Measurements from ENCODE around the gene TST. TPM values are rescaled to one million over a fixed set of nuclear protein-coding genes. Genes with fewer than 3 reads are reported as not detected.
"Not testable (repeated sequence)": the region's sequence is repeated elsewhere in the genome, so short reads cannot be mapped to it uniquely, and the experiment has no call there.

The TST gene
- total and polyA plus RNA-seq, 2 donors (not counting 1 experiment from before 2014, with no cell fraction given): 1.4 to 5.9 TPM

DNA sequence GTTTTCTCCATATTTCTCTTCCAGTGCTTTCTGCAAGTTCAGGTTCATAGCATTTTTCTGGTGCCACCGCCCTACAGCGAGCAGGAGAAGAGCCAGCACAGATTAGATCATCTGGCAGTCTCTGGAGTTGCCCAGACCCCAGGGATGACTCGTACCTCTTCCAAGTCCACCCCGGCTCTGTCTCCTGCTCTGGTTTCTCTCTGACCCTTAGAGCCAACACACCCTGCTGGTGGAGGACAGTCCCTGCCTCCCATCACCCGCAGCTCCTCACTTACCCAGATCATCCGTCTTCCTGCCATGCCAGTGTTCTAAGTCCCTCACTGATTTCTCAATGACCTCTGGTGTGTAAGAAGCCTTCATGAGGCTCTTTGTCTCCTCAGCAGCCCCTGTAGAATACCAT is 28.0 kb downstream of the TST start:
- 75% methylated on average over 6 of the region's 6 CpGs for WGBS (ENCODE audit: insufficient coverage)
- H3K27me3 Mint-ChIP-seq: peaks cover 55% of the 10 kb centered on the region
- TF ChIP-seq, protein P1, sequence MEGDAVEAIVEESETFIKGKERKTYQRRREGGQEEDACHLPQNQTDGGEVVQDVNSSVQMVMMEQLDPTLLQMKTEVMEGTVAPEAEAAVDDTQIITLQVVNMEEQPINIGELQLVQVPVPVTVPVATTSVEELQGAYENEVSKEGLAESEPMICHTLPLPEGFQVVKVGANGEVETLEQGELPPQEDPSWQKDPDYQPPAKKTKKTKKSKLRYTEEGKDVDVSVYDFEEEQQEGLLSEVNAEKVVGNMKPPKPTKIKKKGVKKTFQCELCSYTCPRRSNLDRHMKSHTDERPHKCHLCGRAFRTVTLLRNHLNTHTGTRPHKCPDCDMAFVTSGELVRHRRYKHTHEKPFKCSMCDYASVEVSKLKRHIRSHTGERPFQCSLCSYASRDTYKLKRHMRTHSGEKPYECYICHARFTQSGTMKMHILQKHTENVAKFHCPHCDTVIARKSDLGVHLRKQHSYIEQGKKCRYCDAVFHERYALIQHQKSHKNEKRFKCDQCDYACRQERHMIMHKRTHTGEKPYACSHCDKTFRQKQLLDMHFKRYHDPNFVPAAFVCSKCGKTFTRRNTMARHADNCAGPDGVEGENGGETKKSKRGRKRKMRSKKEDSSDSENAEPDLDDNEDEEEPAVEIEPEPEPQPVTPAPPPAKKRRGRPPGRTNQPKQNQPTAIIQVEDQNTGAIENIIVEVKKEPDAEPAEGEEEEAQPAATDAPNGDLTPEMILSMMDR (IDR thresholded peaks at IDR 0.05): no peak
- TF ChIP-seq EZH2 (IDR thresholded peaks at IDR 0.05; ENCODE audit: borderline replicate concordance, insufficient read depth, low read depth, low read length, poor library complexity, severe bottlenecking): no peak
- DNase-seq (no peak), ATAC-seq (ENCODE audit: low read depth) (no peak)
- peaks cover 3 to 7% (median 4%) of the 10 kb centered on the region in 3 donors for H3K9me3 ChIP-seq (ENCODE audit: control extremely low read depth in 1 of 3, control insufficient read depth in 2 of 3, insufficient read depth in 1 of 3, low read length in 2 of 3)
- H3K27me3 ChIP-seq (replicated peaks in 1 of 4; ENCODE audit: control extremely low read depth in 1 of 4, control insufficient read depth in 3 of 4, insufficient read depth in 4 of 4, low read length in 3 of 4): peaks cover 0 to 32% (median 12%) of the 10 kb centered on the region in 4 experiments
- POLR2A ChIA-PET: no interaction called here
- no peak overlapping the region for H3K4me2 ChIP-seq (replicated peaks; ENCODE audit: low read depth, low read length, poor library complexity, severe bottlenecking)
- H3K9me3 Mint-ChIP-seq (ENCODE audit: insufficient read depth): peaks cover 5% of the 10 kb centered on the region
- intact Hi-C loops (cut with micrococcal nuclease): no loop called here
- H3K4me1 Mint-ChIP-seq: no peaks in the 10 kb centered on the region
- no peak overlapping the region for H3K27ac Mint-ChIP-seq
- H3K4me3 ChIP-seq (ENCODE audit: control extremely low read depth in 1 of 5, extremely low read depth in 1 of 5, insufficient read depth in 1 of 5, low read depth in 2 of 5, low read length in 4 of 5): no peak overlapping the region
- no peaks in the 10 kb centered on the region for H3K36me3 ChIP-seq (replicated peaks in 1 of 2; ENCODE audit: control extremely low read depth in 1 of 2, control insufficient read depth in 1 of 2, extremely low read depth in 1 of 2, insufficient read depth in 2 of 2, low read length in 1 of 2)
- CTCF ChIA-PET: interaction anchor here (1.3 kb wide), 1 partner anchor 234 kb away, joined by 3 read pairs; no protein-coding TSS in a partner anchor
- no peaks in the 10 kb centered on the region for H4K20me1 ChIP-seq (ENCODE audit: control insufficient read depth, insufficient read depth, low read length, poor library complexity, severe bottlenecking)
- no peak overlapping the region for H3K27ac ChIP-seq (ENCODE audit: low read length in 2 of 2)
- no peak overlapping the region for H3K9ac ChIP-seq (ENCODE audit: low read length)
- no peak overlapping the region for H2AFZ ChIP-seq (ENCODE audit: insufficient read depth, low read depth, low read length, poor library complexity, severe bottlenecking)
- no peak overlapping the region for H3K4me3 Mint-ChIP-seq
- H3K79me2 ChIP-seq (ENCODE audit: control insufficient read depth, insufficient read depth, low read length): no peaks in the 10 kb centered on the region
- no peaks in the 10 kb centered on the region for H3K4me1 ChIP-seq (ENCODE audit: control insufficient read depth in 2 of 2, insufficient read depth in 2 of 2, low read length in 2 of 2)

DNA sequence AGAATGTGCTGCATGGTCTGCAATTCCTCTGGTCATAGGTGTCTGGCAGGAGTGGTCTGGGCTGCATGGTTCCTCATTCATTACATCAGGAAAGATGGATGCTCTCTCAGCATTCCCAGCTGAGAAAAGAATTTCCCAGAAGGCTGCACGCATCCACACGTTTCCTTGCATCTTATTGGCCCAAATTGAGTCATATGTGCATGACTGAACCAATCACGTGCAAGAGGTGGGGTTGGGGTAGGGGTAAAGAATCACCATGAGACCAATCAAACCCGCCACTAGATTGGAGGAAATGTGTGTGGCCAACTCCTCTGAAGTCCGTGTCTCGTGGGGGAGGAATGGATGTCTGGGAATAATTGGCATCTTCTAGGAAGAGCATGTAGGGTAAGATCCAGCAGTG is 28.8 kb downstream of the TST start:
- Mint-ChIP-seq H3K4me1 (no peaks in the 10 kb centered on the region), H3K27me3 (peaks cover 61% of the 10 kb centered on the region), H3K4me3 (no peak overlapping the region), H3K9me3 (ENCODE audit: insufficient read depth) (peaks cover 12% of the 10 kb centered on the region), H3K27ac (no peak overlapping the region)
- H3K36me3 ChIP-seq (replicated peaks in 1 of 2; ENCODE audit: control extremely low read depth in 1 of 2, control insufficient read depth in 1 of 2, extremely low read depth in 1 of 2, insufficient read depth in 2 of 2, low read length in 1 of 2): no peaks in the 10 kb centered on the region
- DNase-seq (no peak), ATAC-seq (ENCODE audit: low read depth) (no peak)
- CTCF ChIA-PET: interaction anchor here (1.3 kb wide), 1 partner anchor 233 kb away, joined by 3 read pairs; no protein-coding TSS in a partner anchor
- H3K9me3 ChIP-seq (ENCODE audit: control extremely low read depth in 1 of 3, control insufficient read depth in 2 of 3, insufficient read depth in 1 of 3, low read length in 2 of 3): peaks cover 10 to 12% (median 12%) of the 10 kb centered on the region in 3 donors
- H3K79me2 ChIP-seq (ENCODE audit: control insufficient read depth, insufficient read depth, low read length): no peaks in the 10 kb centered on the region
- POLR2A ChIA-PET: no interaction called here
- H3K4me2 ChIP-seq (replicated peaks; ENCODE audit: low read depth, low read length, poor library complexity, severe bottlenecking): no peak overlapping the region
- H3K27me3 ChIP-seq (replicated peaks in 1 of 4; ENCODE audit: control extremely low read depth in 1 of 4, control insufficient read depth in 3 of 4, insufficient read depth in 4 of 4, low read length in 3 of 4): peaks cover 0 to 36% (median 12%) of the 10 kb centered on the region in 4 experiments
- no peak overlapping the region for H3K27ac ChIP-seq (ENCODE audit: low read length in 2 of 2)
- no peak for TF ChIP-seq EZH2 (IDR thresholded peaks at IDR 0.05; ENCODE audit: borderline replicate concordance, insufficient read depth, low read depth, low read length, poor library complexity, severe bottlenecking)
- TF ChIP-seq, protein P1 (IDR thresholded peaks at IDR 0.05): no peak
- no peaks in the 10 kb centered on the region for H4K20me1 ChIP-seq (ENCODE audit: control insufficient read depth, insufficient read depth, low read length, poor library complexity, severe bottlenecking)
- no peak overlapping the region for H3K9ac ChIP-seq (ENCODE audit: low read length)
- H3K4me1 ChIP-seq (ENCODE audit: control insufficient read depth in 2 of 2, insufficient read depth in 2 of 2, low read length in 2 of 2): no peaks in the 10 kb centered on the region
- no peak overlapping the region for H2AFZ ChIP-seq (ENCODE audit: insufficient read depth, low read depth, low read length, poor library complexity, severe bottlenecking)
- no peak overlapping the region for H3K4me3 ChIP-seq (ENCODE audit: control extremely low read depth in 1 of 5, extremely low read depth in 1 of 5, insufficient read depth in 1 of 5, low read depth in 2 of 5, low read length in 4 of 5)
- intact Hi-C loops (cut with micrococcal nuclease): no loop called here
- WGBS (ENCODE audit: insufficient coverage): 90% methylated on average over 4 of the region's 6 CpGs

DNA sequence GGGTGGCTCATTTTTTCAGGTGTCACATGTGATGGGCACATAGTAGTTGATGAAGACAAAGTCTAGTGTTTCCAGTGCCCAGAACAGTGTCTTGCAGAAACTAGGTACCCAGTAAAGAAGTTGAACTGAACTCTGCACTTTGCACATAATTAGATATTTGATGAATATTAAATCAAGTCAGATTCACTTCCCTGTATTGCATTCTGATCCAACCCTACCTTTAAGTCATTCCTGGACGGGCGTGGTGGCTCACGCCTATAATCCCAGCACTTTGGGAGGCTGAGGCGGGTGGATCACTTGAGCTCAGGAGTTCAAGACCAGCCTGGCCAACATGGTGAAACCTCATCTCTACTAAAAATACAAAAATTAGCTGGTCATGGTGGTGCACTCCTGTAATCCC is 30.2 kb downstream of the TST start:
- not testable (repeated sequence) for H3K4me1 Mint-ChIP-seq, DNase-seq

More for the DNA sequence above, 30.2 kb downstream of the TST start:
- POLR2A ChIA-PET; CTCF ChIA-PET; intact Hi-C loops (cut with micrococcal nuclease); H3K27ac ChIP-seq (ENCODE audit: low read length in 2 of 2); H4K20me1 ChIP-seq (ENCODE audit: control insufficient read depth, insufficient read depth, low read length, poor library complexity, severe bottlenecking); H3K36me3 ChIP-seq (replicated peaks in 1 of 2; ENCODE audit: control extremely low read depth in 1 of 2, control insufficient read depth in 1 of 2, extremely low read depth in 1 of 2, insufficient read depth in 2 of 2, low read length in 1 of 2); H3K4me3 Mint-ChIP-seq; ATAC-seq (ENCODE audit: low read depth); H3K4me3 ChIP-seq (ENCODE audit: control extremely low read depth in 1 of 5, extremely low read depth in 1 of 5, insufficient read depth in 1 of 5, low read depth in 2 of 5, low read length in 4 of 5); H3K4me2 ChIP-seq (replicated peaks; ENCODE audit: low read depth, low read length, poor library complexity, severe bottlenecking); H3K79me2 ChIP-seq (ENCODE audit: control insufficient read depth, insufficient read depth, low read length); H3K4me1 ChIP-seq (ENCODE audit: control insufficient read depth in 2 of 2, insufficient read depth in 2 of 2, low read length in 2 of 2); H2AFZ ChIP-seq (ENCODE audit: insufficient read depth, low read depth, low read length, poor library complexity, severe bottlenecking); H3K27ac Mint-ChIP-seq; H3K9ac ChIP-seq (ENCODE audit: low read length): not testable (repeated sequence)
- WGBS (ENCODE audit: insufficient coverage): 98% methylated on average over 4 of the region's 4 CpGs
- peaks cover 60% of the 10 kb centered on the region for H3K27me3 Mint-ChIP-seq
- H3K9me3 Mint-ChIP-seq (ENCODE audit: insufficient read depth): peaks cover 12% of the 10 kb centered on the region
- Histone ChIP-seq H3K9me3 (ENCODE audit: control extremely low read depth in 1 of 3, control insufficient read depth in 2 of 3, insufficient read depth in 1 of 3, low read length in 2 of 3) (peaks cover 13 to 17% (median 14%) of the 10 kb centered on the region in 3 donors), H3K27me3 (replicated peaks in 1 of 4; ENCODE audit: control extremely low read depth in 1 of 4, control insufficient read depth in 3 of 4, insufficient read depth in 4 of 4, low read length in 3 of 4) (peaks cover 0 to 41% (median 12%) of the 10 kb centered on the region in 4 experiments)
